GM15510 (cell line): ENCODE data around the gene KCNE1.
"Not testable (repeated sequence)": the region's sequence is repeated elsewhere in the genome, so short reads cannot be mapped to it uniquely, and the experiment has no call there.

ENCODE experiments used
- POLR2A ChIP-seq: IDR thresholded peaks from 3 replicates; pipeline ENCODE4 v1.6.1; 2011; ENCODE audit warnings: borderline replicate concordance; ENCODE audit not compliant: insufficient read length; ENCODE audit errors: extremely low read depth

Gene KCNE1

DNA sequence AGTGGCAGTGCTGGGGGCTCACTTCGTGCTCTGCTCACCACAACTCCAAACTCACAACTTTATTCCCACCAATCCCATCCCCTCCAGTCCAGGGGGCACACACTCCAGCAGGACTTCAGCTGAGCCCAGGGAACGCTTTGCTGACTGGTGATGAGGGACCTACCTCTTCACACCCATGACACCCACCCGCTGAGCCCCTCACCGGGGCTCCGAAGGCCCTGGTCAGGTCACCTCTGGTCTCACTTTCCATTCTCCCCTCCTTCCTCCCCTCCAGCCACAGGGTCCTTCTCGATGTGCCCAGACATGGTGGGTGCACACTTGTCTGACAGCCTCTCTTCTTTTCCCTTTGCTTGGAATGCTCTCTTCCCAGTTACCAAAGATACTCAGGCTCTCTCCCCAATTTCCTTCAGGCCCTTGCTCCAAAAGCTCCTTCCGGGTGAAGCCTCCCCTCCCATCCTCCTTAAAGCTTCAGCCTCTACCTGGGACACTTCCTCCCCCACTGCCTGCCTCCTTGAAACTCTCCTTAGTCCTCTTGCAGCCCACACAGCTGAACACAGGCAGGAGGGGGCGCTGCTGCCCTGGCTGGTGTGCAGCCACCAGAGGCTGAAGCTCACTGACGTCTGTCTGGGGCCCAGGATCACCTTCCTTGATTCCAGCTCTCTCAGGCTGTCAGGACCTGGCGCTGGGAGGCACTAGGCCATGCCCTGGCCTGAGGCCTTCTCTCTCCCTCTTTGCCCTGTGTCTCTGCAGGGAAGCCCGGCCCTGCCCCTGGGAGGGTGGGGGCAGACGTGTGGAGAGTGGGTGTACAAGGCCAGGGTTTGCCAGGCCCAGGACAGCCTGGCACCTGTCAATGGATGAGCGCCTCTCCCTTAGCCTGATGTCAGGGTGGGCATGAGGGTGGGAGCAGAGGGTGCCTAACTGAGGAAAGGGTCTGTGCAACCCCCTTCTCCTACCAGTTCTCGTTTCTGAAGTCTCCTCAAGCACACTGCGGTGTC lies 1.6 kb downstream of the KCNE1 start:
- TF ChIP-seq POLR2A: no peak

DNA sequence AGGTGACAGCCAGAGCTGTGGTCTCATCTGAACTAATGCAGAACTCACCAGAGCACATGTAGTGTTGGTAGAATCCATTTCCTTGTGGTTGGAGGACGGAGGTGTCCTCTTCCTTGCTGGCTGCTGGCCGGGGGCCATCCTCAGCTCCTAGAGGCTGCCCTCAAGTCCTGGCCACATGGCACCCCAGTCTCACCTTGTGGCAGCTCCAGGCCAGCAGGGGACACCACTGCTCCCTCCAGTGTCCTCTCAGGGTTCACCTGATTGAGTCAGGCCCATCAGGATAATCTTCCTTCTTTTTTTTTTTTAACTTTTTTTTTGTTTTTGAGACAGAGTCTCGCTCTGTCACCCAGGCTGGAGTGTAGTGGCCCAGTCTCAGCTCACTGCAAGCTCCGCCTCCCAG lies 2.9 kb downstream of the KCNE1 start:
- no peak for TF ChIP-seq POLR2A

DNA sequence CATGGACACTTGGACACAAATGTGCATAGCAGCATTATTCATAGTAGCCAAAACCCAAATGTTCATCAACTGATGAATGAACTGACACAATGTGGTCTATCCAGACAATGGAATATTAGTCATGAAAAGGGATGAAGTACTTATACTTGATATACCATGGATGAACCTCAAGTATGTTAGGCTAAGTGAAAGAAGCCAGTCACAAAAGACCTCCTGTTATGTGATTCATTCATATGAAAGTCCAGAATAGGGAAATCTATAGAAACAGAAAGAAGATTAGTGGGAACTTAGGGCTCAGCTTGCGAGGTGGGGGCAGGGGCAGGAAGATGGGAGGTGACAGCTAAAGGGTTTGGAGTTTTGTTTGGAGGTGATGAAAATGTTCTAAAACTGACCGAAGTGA lies 7.4 kb downstream of the KCNE1 start:
- no peak for TF ChIP-seq POLR2A

DNA sequence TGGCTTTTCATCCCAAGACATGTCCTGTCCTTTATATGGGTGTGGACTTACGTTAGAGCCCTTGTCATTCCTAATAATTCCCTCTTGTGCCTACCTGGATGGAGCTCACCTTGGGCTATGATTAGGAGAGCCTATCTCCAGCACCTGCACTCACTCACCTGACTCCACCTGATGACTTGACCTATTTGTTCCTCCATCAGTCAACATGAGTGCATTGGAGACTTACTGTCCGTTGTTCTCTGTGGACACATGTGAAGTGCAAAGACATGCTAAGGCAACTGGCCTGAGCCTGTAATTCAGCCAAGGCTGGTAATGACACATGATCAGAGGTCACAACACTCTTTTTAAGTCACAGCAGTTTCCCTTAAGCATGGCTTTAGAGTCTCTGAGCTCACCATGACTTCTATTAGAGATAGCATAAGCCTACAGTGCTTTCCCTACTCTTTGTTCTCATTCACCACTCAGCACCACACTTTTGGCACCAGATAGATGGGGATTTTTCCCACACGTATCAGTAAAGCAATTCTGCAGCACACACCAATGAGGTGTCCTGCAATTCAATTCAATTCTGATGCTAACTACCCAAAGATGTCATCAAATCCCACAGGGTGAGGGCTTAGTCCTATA lies 9.4 kb downstream of the KCNE1 start:
- TF ChIP-seq POLR2A: no peak

DNA sequence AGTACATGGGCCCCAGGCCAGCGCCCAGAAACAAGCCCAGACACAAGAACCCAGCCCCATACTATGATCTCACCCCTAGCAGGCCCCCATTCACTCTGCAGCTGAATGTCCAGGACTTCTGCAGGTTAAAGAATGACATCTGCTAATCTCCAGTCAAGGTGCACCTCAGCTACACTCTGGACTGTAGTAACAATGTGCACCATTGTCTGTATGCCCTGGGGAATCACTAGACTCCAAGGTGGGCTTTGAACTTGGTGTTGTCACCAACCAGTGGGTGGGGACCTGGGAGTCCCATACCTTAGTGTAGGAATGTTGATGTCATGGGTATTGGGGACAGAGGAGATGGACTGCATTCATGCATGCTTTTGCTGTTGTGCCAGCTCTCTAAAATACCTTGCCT lies 10.3 kb downstream of the KCNE1 start:
- no peak for TF ChIP-seq POLR2A

DNA sequence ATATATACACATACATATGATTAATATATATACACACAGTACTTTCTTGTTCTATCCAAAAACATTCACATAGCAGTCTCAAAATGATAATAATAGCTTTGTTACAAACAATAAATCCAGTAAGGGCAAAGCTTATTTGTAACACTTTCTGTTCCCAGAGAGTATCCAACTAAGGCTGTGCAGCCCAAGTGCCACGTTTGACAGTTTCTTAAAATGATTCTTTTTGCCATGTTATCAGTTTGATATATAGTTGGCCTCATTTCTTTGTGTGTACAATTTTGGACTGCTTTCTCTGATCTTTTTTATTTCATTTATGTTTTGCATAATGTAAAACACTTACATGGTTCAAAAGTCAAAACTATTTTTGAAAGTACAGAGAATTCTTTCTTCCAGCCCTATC lies 11.8 kb downstream of the KCNE1 start:
- no peak for TF ChIP-seq POLR2A

DNA sequence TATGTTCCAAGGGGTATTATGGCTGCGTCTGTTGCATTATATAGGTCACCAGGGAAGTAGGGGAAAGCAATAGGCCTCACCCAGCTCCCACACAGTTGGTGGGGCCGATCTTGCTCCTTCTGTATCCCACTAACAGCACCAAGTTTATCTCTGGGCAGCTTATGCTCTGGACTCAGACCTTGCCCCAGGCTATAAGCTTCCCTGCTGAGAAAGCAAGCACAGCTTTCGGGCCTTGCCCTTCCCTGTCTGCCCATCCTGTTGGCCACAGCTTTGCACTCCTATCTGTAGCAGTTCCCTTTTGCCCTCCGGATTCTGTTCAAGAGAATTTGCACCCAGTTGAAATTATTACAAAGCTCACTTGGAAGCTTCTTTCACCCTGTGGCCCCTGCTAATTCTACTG lies 12.9 kb downstream of the KCNE1 start:
- no peak for TF ChIP-seq POLR2A

DNA sequence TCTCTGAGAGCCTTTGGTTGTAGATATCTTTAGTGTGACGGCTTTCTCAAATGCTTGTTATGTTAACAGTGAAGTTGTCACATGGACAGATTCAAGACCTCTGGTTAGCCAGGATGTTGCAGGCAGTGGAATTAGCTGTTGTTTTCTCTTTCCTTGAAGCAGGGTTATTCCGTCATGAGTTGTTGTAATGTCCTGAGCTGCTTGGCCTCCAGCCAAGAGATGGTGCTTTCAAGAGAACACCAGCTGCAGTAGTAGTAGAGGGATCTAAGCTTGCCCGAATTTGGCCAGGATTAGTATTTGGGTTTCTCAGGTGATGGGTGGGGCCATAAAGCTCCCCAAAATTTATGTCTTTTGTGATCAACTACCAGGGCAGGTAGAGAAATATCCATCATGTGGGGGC lies 13.4 kb downstream of the KCNE1 start:
- no peak for TF ChIP-seq POLR2A

DNA sequence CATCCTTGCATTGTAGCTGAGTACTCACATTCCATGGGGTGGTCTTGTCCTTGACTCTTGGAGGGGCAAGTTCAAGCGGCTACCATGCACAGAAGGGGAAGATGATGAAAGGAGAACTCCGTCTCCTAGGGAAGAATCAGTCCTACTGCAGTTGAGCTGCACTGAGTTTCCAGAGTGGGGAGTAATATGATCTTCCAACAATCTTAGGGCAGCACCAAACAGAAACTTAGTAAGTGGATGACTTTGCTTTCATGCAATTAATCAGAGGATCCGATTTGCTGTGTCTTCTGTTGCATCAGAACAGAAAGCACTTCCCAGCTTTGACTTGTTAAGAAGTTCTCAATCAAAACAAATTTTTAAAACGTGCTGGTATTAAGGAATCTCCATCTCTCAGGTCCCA lies 88.2 kb downstream of the KCNE1 start, which contains the start of gene SMIM34:
SMIM34 (minus strand) TSS at position 147 of the 400 bp plus-strand sequence; CDS start at position 35, 112 bp downstream.
- not testable (repeated sequence) for TF ChIP-seq POLR2A
